ENCODE measurements around the gene NANOGP8.
"Not testable (repeated sequence)": the region's sequence is repeated elsewhere in the genome, so short reads cannot be mapped to it uniquely, and the experiment has no call there.

NANOGP8 gene

DNA sequence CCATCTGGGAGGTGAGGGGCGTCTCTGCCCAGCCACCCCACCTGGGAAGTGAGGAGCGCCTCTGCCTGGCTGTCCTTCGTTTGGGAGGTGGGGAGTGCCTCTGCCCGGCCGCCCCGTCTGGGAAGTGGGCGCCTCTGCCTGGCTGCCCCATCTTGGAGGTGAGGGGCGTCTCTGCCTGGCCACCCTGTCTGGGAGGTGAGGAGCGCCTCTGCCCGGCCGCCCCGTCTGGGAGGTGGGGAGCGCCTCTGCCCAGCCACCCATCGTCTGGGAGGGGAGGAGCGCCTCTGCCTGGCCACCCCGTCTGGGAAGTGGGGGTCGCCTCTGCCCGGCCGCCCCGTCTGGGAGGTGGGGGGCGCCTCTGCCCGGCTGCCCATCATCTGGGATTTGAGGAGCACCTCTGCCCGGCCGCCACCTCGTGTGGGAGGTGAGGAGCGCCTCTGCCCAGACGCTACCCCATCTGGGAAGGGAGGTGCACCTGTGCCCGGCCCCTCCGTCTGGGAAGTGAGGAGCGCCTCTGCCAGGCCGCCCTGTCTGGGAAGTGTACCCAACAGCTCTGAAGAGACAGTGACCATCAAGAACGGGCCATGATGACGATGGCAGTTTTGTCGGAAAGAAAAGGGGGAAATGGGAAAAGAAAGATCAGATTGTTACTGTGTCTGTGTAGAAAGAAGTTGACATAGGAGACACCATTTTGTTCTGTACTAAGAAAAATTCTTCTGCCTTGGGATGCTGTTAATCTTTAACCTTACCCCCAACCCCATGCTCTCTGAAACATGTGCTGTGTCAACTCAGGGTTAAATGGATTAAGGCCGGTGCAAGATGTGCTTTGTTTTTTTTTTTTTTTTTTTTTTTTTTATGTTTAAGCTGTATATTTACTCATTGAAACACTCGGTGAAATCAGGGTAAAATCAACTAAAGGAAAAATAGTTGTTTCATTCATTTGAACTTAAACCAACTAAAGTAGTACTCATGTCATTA, 2.4 kb downstream of the NANOGP8 start:
- H3K36me3 ChIP-seq (ENCODE audit: control insufficient read depth in 1 of 2, insufficient read depth in 2 of 2, low read depth in 1 of 2, low read length in 2 of 2); H2AK5ac ChIP-seq (ENCODE audit: low read length, severe bottlenecking); H3K14ac ChIP-seq (ENCODE audit: low read length in 2 of 2); H3K9me3 ChIP-seq (ENCODE audit: control insufficient read depth, low read length); H3K4me2 ChIP-seq (ENCODE audit: low read length, poor library complexity, severe bottlenecking); H2BK12ac ChIP-seq (ENCODE audit: low read length in 2 of 2); H3K27me3 ChIP-seq (ENCODE audit: control insufficient read depth in 1 of 2, insufficient read depth in 1 of 2, low read length in 2 of 2); H3K9ac ChIP-seq (ENCODE audit: low read length); H3K23ac ChIP-seq (ENCODE audit: low read length in 2 of 2); H2AFZ ChIP-seq (ENCODE audit: low read depth, low read length); H3K4ac ChIP-seq (ENCODE audit: low read depth in 1 of 2, low read length in 2 of 2); H3K4me1 ChIP-seq (ENCODE audit: control insufficient read depth, insufficient read depth, low read depth, low read length); DNase-seq; H3K27ac ChIP-seq (ENCODE audit: low read length, poor library complexity, severe bottlenecking); H2BK120ac ChIP-seq (ENCODE audit: low read depth, low read length); H3K79me1 ChIP-seq (replicated peaks; ENCODE audit: low read length, poor library complexity, severe bottlenecking); H3K4me3 ChIP-seq (ENCODE audit: insufficient read depth in 1 of 2, low read depth in 1 of 2, low read length in 2 of 2); H4K8ac ChIP-seq (ENCODE audit: low read length); H3K18ac ChIP-seq (ENCODE audit: low read depth in 1 of 2, low read length in 2 of 2); H2BK5ac ChIP-seq (ENCODE audit: low read depth, low read length, poor library complexity, severe bottlenecking); H4K91ac ChIP-seq (ENCODE audit: low read length): not testable (repeated sequence)
- WGBS = 97% methylated on average over 34 of the region's 36 CpGs
- peak overlapping the region; percentile 67 for H2BK15ac ChIP-seq (ENCODE audit: low read depth, poor library complexity, severe bottlenecking)

DNA sequence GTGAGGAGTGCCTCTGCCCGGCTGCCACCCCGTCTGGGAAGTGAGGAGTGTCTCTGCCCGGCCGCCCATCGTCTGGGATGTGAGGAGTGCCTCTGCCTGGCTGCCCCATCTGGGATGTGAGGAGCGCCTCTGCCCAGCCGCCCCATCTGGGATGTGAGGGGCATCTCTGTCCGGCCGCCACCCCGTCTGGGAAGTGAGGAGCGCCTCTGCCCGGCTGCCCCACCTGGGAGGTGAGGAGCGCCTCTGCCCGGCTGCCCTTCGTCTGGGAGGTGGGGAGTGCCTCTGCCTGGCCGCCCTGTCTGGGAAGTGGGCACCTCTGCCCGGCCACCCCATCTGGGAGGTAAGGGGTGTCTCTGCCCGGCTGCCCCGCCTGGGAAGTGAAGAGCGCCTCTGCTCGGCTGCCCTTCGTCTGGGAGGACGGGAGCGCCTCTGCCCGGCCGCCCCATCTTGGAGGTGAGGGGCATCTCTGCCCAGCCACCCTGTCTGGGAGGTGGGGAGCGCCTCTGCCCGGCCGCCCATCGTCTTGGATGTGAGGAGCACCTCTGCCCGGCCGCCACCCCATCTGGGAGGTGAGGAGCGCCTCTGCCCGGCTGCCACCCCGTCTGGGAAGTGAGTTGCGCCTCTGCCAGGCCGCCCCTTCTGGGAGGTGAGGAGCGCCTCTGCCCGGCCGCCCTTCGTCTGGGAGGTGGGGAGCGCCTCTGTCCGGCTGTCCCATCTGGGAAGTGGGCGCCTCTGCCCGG, 3.3 kb downstream of the NANOGP8 start:
- H3K4me2 ChIP-seq (ENCODE audit: low read length, poor library complexity, severe bottlenecking); H3K18ac ChIP-seq (ENCODE audit: low read depth in 1 of 2, low read length in 2 of 2): not testable (repeated sequence)

DNA sequence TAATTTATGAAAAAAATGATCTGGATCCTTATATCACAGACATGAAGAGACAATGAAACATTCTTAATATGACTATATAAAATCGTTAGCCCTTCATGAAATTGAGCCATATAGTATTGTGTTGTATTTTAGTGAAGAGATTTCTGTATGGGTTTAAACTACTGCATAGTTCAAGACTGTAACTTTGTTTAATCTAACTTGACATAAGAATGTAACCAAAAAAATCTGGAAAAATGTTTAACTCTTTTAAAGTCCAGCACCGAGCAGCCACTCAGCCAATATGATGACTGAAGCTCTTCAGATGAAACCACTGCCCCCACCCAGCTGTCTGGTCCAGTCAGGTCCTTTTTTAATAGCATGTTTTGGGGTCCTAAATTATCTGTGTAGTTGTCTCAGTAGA, 4.9 kb downstream of the NANOGP8 start:
- H2BK5ac ChIP-seq (ENCODE audit: low read depth, low read length, poor library complexity, severe bottlenecking) = no peak overlapping the region
- no peak overlapping the region for H2BK12ac ChIP-seq (ENCODE audit: low read length in 2 of 2)
- WGBS = 50% methylated on average over 1 of the region's 2 CpGs
- no peak overlapping the region for H3K18ac ChIP-seq (ENCODE audit: low read depth in 1 of 2, low read length in 2 of 2)
- H3K9ac ChIP-seq (ENCODE audit: low read length) = no peak overlapping the region
- no peak overlapping the region for H2BK120ac ChIP-seq (ENCODE audit: low read depth, low read length)
- no peak overlapping the region for H2BK15ac ChIP-seq (ENCODE audit: low read depth, poor library complexity, severe bottlenecking)
- no peak overlapping the region for H2AFZ ChIP-seq (ENCODE audit: low read depth, low read length)
- H4K91ac ChIP-seq (ENCODE audit: low read length) = no peak overlapping the region
- H3K9me3 ChIP-seq (ENCODE audit: control insufficient read depth, low read length) = no peaks in the 10 kb centered on the region
- H3K23ac ChIP-seq (ENCODE audit: low read length in 2 of 2) = no peak overlapping the region
- H3K4me3 ChIP-seq (ENCODE audit: insufficient read depth in 1 of 2, low read depth in 1 of 2, low read length in 2 of 2) = no peak overlapping the region
- H3K79me1 ChIP-seq (replicated peaks; ENCODE audit: low read length, poor library complexity, severe bottlenecking) = no peaks in the 10 kb centered on the region
- no peak overlapping the region for H3K4me2 ChIP-seq (ENCODE audit: low read length, poor library complexity, severe bottlenecking)
- H3K4ac ChIP-seq (ENCODE audit: low read depth in 1 of 2, low read length in 2 of 2) = no peak overlapping the region
- no peak overlapping the region for H3K27ac ChIP-seq (ENCODE audit: low read length, poor library complexity, severe bottlenecking)
- no peaks in the 10 kb centered on the region for H3K4me1 ChIP-seq (ENCODE audit: control insufficient read depth, insufficient read depth, low read depth, low read length)
- H3K36me3 ChIP-seq (ENCODE audit: control insufficient read depth in 1 of 2, insufficient read depth in 2 of 2, low read depth in 1 of 2, low read length in 2 of 2) = no peaks in the 10 kb centered on the region
- DNase-seq = no peak
- no peak overlapping the region for H4K8ac ChIP-seq (ENCODE audit: low read length)
- no peak overlapping the region for H3K14ac ChIP-seq (ENCODE audit: low read length in 2 of 2)
- no peak overlapping the region for H2AK5ac ChIP-seq (ENCODE audit: low read length, severe bottlenecking)
- no peaks in the 10 kb centered on the region for H3K27me3 ChIP-seq (ENCODE audit: control insufficient read depth in 1 of 2, insufficient read depth in 1 of 2, low read length in 2 of 2)

More for the DNA sequence above, 3.3 kb downstream of the NANOGP8 start:
- not testable (repeated sequence) for H3K23ac ChIP-seq (ENCODE audit: low read length in 2 of 2); H3K36me3 ChIP-seq (ENCODE audit: control insufficient read depth in 1 of 2, insufficient read depth in 2 of 2, low read depth in 1 of 2, low read length in 2 of 2); H3K27me3 ChIP-seq (ENCODE audit: control insufficient read depth in 1 of 2, insufficient read depth in 1 of 2, low read length in 2 of 2); H2BK120ac ChIP-seq (ENCODE audit: low read depth, low read length); H2AK5ac ChIP-seq (ENCODE audit: low read length, severe bottlenecking); H3K4me3 ChIP-seq (ENCODE audit: insufficient read depth in 1 of 2, low read depth in 1 of 2, low read length in 2 of 2); H4K91ac ChIP-seq (ENCODE audit: low read length); H3K9ac ChIP-seq (ENCODE audit: low read length); H3K9me3 ChIP-seq (ENCODE audit: control insufficient read depth, low read length); H3K79me1 ChIP-seq (replicated peaks; ENCODE audit: low read length, poor library complexity, severe bottlenecking); H2BK5ac ChIP-seq (ENCODE audit: low read depth, low read length, poor library complexity, severe bottlenecking); H4K8ac ChIP-seq (ENCODE audit: low read length); H3K4ac ChIP-seq (ENCODE audit: low read depth in 1 of 2, low read length in 2 of 2); H3K14ac ChIP-seq (ENCODE audit: low read length in 2 of 2); DNase-seq; H2AFZ ChIP-seq (ENCODE audit: low read depth, low read length); H3K27ac ChIP-seq (ENCODE audit: low read length, poor library complexity, severe bottlenecking); H3K4me1 ChIP-seq (ENCODE audit: control insufficient read depth, insufficient read depth, low read depth, low read length)
- Histone ChIP-seq H2BK15ac (ENCODE audit: low read depth, poor library complexity, severe bottlenecking) (peak overlapping the region; percentile 67), H2BK12ac (ENCODE audit: low read length in 2 of 2) (peak overlapping the region in 1 of 2 experiments; percentile 52)
- 96% methylated on average over 40 of the region's 45 CpGs for WGBS
